Stomach (tissue), 9 donors: Measurements from ENCODE around the gene KHDRBS2. TPM values are rescaled to one million over a fixed set of nuclear protein-coding genes. Genes with fewer than 3 reads are reported as not detected.

Experiments
- DNase-seq, 2 donors: peaks; one replicate each; pipeline versions ENCODE4 v3.0.0 to v3.0.0-alpha.2; 2013 to 2019
- H3K27ac ChIP-seq, 5 donors: fragments of 200-600 bp in 4 of 5; sonication (generic) in 4 of 5; one replicate each; pipeline ENCODE4 v1.5.1; 2013 to 2019; ENCODE audit warnings: mild to moderate bottlenecking in 1 of 5, moderate library complexity in 1 of 5
- H3K27me3 ChIP-seq, 3 donors: fragments of 200-600 bp; sonication (generic); one replicate each; pipeline ENCODE4 v1.5.1; 2017 to 2019; ENCODE audit warnings: mixed run types in 1 of 3
- H3K36me3 ChIP-seq, 4 donors: fragments of 200-600 bp; sonication (generic); 1 replicate in 3 of 4; 2 replicates in 1 of 4; pipeline ENCODE4 v1.5.1; 2016 to 2019
- H3K4me1 ChIP-seq, 4 donors: fragments of 200-600 bp; sonication (generic); one replicate each; pipeline ENCODE4 v1.5.1; 2016 to 2019
- H3K4me3 ChIP-seq, 4 donors: fragments of 200-600 bp; sonication (generic) in 3 of 4; one replicate each; pipeline ENCODE4 v1.5.1; 2016 to 2019; ENCODE audit warnings: mild to moderate bottlenecking in 1 of 4
- H3K9me3 ChIP-seq, 4 donors: fragments of 200-600 bp; sonication (generic); one replicate each; pipeline ENCODE4 v1.5.1; 2016 to 2019
- EP300 ChIP-seq: sonication (generic); formaldehyde crosslinking; IDR thresholded peaks from one replicate; pipeline ENCODE4 v1.6.1; 2017; ENCODE audit warnings: antibody characterized with exemption
- POLR2A ChIP-seq, 4 donors: fragments of 450-650 bp; IDR thresholded peaks; one replicate each; pipeline ENCODE4 v1.6.1; 2016; ENCODE audit warnings: antibody characterized with exemption in 4 of 4, control low read depth in 2 of 4, mild to moderate bottlenecking in 1 of 4, moderate library complexity in 1 of 4
- POLR2AphosphoS5 ChIP-seq, 3 donors: sonication (generic); formaldehyde crosslinking; IDR thresholded peaks; one replicate each; pipeline ENCODE4 v1.6.1; 2016; ENCODE audit warnings: antibody characterized with exemption in 3 of 3
- WGBS, 5 donors: extraction: QIAGEN DNeasy Blood & Tissue Kit in 3 of 5; methylation state at CpG; one replicate each; pipeline versions ENCODE4 v1.1.5 to v1.1.7; 2013 to 2018; 5-methylcytosine and 5-hydroxymethylcytosine counted together
- intact Hi-C: fragments of 100-400 bp; cut with DNase I; formaldehyde crosslinking; loops from one replicate; pipeline ENCODE4 v1.15.1; 2023; ENCODE audit warnings: low total_unique reads
- polyA plus RNA-seq, 3 donors: library from polyadenylated mRNA; stranded (reverse); fragments of 200-250 nt; gene quantifications; one replicate each; pipeline ENCODE4 v1.2.3, GENCODE V29; 2013
- total RNA-seq, 5 donors: library from RNA; depleted of rRNA; stranded (reverse); fragments of >200 nt; gene quantifications; one replicate each; pipeline versions ENCODE4 v1.1.0 to v1.2.3, GENCODE V29; 2014 to 2016
- TF ChIP-seq, protein P1 (sequence below), 7 experiments: fragments of 450-650 bp in 4 of 7; fragments of 200-600 bp in 3 of 7; sonication (generic) in 3 of 7; IDR thresholded peaks; one replicate each; pipeline ENCODE4 v1.5.1; 2016 to 2019; ENCODE audit warnings: antibody characterized with exemption in 7 of 7, control low read depth in 2 of 7, mild to moderate bottlenecking in 1 of 7
- donor health status: healthy with polysubstance abuse.
- donor health status: Bipolar disorder and iron deficiency.
- donor health status: healthy.

Gene KHDRBS2
- total and polyA plus RNA-seq, 8 donors: 0.45 to 0.87 (median 0.73) TPM; not detected in 5

DNA sequence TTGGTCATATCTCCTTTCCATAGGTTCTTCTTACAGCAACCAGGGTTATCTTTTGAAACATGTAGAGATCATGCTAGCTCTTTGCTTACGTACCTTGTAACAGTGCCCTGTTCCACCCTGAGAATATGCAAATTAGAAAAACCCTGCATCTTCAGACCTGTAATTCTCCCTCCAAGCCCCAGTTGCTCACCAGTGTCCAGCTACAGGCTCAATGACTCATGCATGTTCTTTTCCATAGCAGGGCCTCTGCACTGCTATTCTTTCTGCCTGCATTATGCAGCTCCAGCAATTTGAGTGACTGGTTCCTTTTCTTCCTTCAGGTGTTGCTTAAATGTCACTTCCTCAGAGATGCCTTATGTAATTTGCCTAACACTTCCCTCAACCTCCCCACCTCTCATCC, 636.2 kb downstream of the KHDRBS2 start:
- Histone ChIP-seq H3K4me3 (no peak overlapping the region), H3K27me3 (no peaks in the 10 kb centered on the region), H3K9me3 (peaks cover 0 to 10% (median 0%) of the 10 kb centered on the region in 4 donors), H3K27ac (no peak overlapping the region), H3K4me1 (no peaks in the 10 kb centered on the region), H3K36me3 (no peaks in the 10 kb centered on the region)
- TF ChIP-seq POLR2AphosphoS5 (IDR thresholded peaks at IDR 0.05) (no peak), EP300 (no peak), POLR2A (IDR thresholded peaks at IDR 0.05) (no peak)
- TF ChIP-seq, protein P1, sequence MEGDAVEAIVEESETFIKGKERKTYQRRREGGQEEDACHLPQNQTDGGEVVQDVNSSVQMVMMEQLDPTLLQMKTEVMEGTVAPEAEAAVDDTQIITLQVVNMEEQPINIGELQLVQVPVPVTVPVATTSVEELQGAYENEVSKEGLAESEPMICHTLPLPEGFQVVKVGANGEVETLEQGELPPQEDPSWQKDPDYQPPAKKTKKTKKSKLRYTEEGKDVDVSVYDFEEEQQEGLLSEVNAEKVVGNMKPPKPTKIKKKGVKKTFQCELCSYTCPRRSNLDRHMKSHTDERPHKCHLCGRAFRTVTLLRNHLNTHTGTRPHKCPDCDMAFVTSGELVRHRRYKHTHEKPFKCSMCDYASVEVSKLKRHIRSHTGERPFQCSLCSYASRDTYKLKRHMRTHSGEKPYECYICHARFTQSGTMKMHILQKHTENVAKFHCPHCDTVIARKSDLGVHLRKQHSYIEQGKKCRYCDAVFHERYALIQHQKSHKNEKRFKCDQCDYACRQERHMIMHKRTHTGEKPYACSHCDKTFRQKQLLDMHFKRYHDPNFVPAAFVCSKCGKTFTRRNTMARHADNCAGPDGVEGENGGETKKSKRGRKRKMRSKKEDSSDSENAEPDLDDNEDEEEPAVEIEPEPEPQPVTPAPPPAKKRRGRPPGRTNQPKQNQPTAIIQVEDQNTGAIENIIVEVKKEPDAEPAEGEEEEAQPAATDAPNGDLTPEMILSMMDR (IDR thresholded peaks at IDR 0.05): no peak
- 80 to 96% (median 88%) methylated on average over 1 of the region's 1 CpG for WGBS, 5 donors
- DNase-seq: no peak
- intact Hi-C loops: no loop called here

DNA sequence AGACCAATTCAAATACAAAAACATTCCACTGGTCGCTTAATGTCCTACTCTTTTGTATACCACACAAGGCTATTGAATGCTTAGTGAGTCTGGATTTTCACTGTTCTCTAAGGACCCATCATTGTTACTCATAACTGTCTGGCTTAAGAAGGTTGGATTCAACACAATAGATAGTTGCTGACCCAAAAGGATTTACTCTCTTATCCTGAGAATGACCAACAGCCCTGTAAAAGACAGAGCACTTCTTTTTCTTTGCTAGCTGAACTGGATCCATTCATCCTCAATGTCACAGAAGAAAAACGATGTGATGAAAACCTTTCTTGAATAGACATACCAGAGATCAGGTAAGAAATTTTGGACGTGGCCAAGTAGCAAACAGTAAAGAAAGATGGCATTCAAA, 645.6 kb downstream of the KHDRBS2 start:
- WGBS, 5 donors: 63 to 72% (median 63%) methylated on average over 3 of the region's 3 CpGs

More for the DNA sequence above, 645.6 kb downstream of the KHDRBS2 start:
- intact Hi-C loops: no loop called here
- TF ChIP-seq EP300 (no peak), POLR2AphosphoS5 (IDR thresholded peaks at IDR 0.05) (no peak), POLR2A (IDR thresholded peaks at IDR 0.05) (no peak)
- TF ChIP-seq, protein P1 (IDR thresholded peaks at IDR 0.05): no peak
- Histone ChIP-seq H3K27me3 (no peaks in the 10 kb centered on the region), H3K4me1 (no peaks in the 10 kb centered on the region), H3K36me3 (no peaks in the 10 kb centered on the region), H3K4me3 (no peak overlapping the region), H3K9me3 (peaks cover 0 to 14% (median 0%) of the 10 kb centered on the region in 4 donors), H3K27ac (no peak overlapping the region)
- DNase-seq: no peak
